H9 (cell line): Measurements from ENCODE around the gene MTFR2. TPM values are rescaled to one million over a fixed set of nuclear protein-coding genes. Genes with fewer than 3 reads are reported as not detected.

Source experiments
- DNase-seq: peaks from one replicate; pipeline ENCODE4 v3.0.0-alpha.2; 2017
- H2AFZ ChIP-seq: one replicate; pipeline ENCODE4 v1.6.1; 2013; ENCODE audit warnings: mild to moderate bottlenecking, low read length, control low read depth, moderate library complexity
- H2AK5ac ChIP-seq: 2 replicates; pipeline ENCODE4 v1.6.1; 2013; ENCODE audit warnings: low read length, control low read depth, mixed read lengths; ENCODE audit not compliant: insufficient read length
- H2BK120ac ChIP-seq: one replicate; pipeline ENCODE4 v1.6.1; 2013; ENCODE audit warnings: low read depth, mild to moderate bottlenecking, low read length, control low read depth, inconsistent platforms; ENCODE audit not compliant: poor library complexity, severe bottlenecking
- H2BK12ac ChIP-seq: 2 replicates; pipeline ENCODE4 v1.6.1; 2013; ENCODE audit warnings: low read length, control low read depth, mixed read lengths, low read depth; ENCODE audit not compliant: insufficient read length
- H2BK15ac ChIP-seq: 2 replicates; pipeline ENCODE4 v1.6.1; 2013; ENCODE audit warnings: low read depth, low read length, control low read depth
- H2BK20ac ChIP-seq: one replicate; pipeline ENCODE4 v1.6.1; 2013; ENCODE audit warnings: low read depth, mild to moderate bottlenecking, low read length, control low read depth, inconsistent platforms; ENCODE audit not compliant: poor library complexity, severe bottlenecking
- H2BK5ac ChIP-seq: 2 replicates; pipeline ENCODE4 v1.6.1; 2013; ENCODE audit warnings: low read length, control low read depth, mixed read lengths; ENCODE audit not compliant: insufficient read length
- H3K14ac ChIP-seq: 2 replicates; pipeline ENCODE4 v1.6.1; 2013; ENCODE audit warnings: low read length, control low read depth; ENCODE audit not compliant: insufficient read depth
- H3K18ac ChIP-seq: 2 replicates; pipeline ENCODE4 v1.6.1; 2013; ENCODE audit warnings: low read depth, mild to moderate bottlenecking, mixed read lengths, low read length, control low read depth; ENCODE audit not compliant: insufficient read length
- H3K23ac ChIP-seq: 2 replicates; pipeline ENCODE4 v1.6.1; 2013; ENCODE audit warnings: low read length, control low read depth, mixed read lengths, low read depth; ENCODE audit not compliant: insufficient read length
- H3K23me2 ChIP-seq: 2 replicates; pipeline ENCODE4 v1.6.1; 2013; ENCODE audit warnings: low read depth, mild to moderate bottlenecking, mixed read lengths, low read length, control low read depth; ENCODE audit not compliant: insufficient read length, poor library complexity, severe bottlenecking
- H3K27ac ChIP-seq: 2 replicates; pipeline ENCODE4 v1.5.1; 2013; ENCODE audit warnings: low read length, control low read depth, mixed read lengths, low read depth; ENCODE audit not compliant: insufficient read length
- H3K27me3 ChIP-seq: 2 replicates; pipeline ENCODE4 v1.6.1; 2013; ENCODE audit warnings: low read length, control low read depth, inconsistent platforms; ENCODE audit not compliant: insufficient read depth
- H3K4ac ChIP-seq: 2 replicates; pipeline ENCODE4 v1.6.1; 2013; ENCODE audit warnings: low read depth, mild to moderate bottlenecking, control low read depth, inconsistent platforms, low read length, moderate library complexity
- H3K4me1 ChIP-seq: 2 replicates; pipeline ENCODE4 v1.6.1; 2013; ENCODE audit warnings: low read length, control low read depth, inconsistent platforms; ENCODE audit not compliant: insufficient read depth
- H3K4me2 ChIP-seq: 2 replicates; pipeline ENCODE4 v1.6.1; 2013; ENCODE audit warnings: low read length, control low read depth, mixed read lengths; ENCODE audit not compliant: insufficient read length, insufficient read depth
- H3K56ac ChIP-seq: 2 replicates; pipeline ENCODE4 v1.6.1; 2013; ENCODE audit warnings: low read depth, mild to moderate bottlenecking, mixed read lengths, low read length, control low read depth; ENCODE audit not compliant: insufficient read length
- H3K79me1 ChIP-seq: 2 replicates; pipeline ENCODE4 v1.6.1; 2013; ENCODE audit warnings: low read depth, mild to moderate bottlenecking, moderate library complexity, low read length, control low read depth, inconsistent platforms; ENCODE audit not compliant: insufficient read depth, poor library complexity, severe bottlenecking
- H3K79me2 ChIP-seq: 2 replicates; pipeline ENCODE4 v1.6.1; 2013; ENCODE audit warnings: low read length, control low read depth, inconsistent platforms; ENCODE audit not compliant: insufficient read depth
- H3K9ac ChIP-seq: 2 replicates; pipeline ENCODE4 v1.6.1; 2013; ENCODE audit warnings: low read length, control low read depth, mixed read lengths; ENCODE audit not compliant: insufficient read length; ENCODE audit errors: extremely low read depth
- H3K9me3 ChIP-seq: one replicate; pipeline ENCODE4 v1.6.1; 2013; ENCODE audit warnings: low read depth, low read length, inconsistent platforms; ENCODE audit not compliant: control insufficient read depth
- H3T11ph ChIP-seq: one replicate; pipeline ENCODE4 v1.6.1; 2013; ENCODE audit warnings: mild to moderate bottlenecking, low read length, control low read depth, inconsistent platforms
- H4K20me1 ChIP-seq: one replicate; pipeline ENCODE4 v1.6.1; 2013; ENCODE audit not compliant: control insufficient read depth, insufficient read length, insufficient read depth
- H4K5ac ChIP-seq: 2 replicates; pipeline ENCODE4 v1.6.1; 2013; ENCODE audit warnings: low read depth, mild to moderate bottlenecking, mixed read lengths, low read length, control low read depth; ENCODE audit not compliant: insufficient read length
- H4K8ac ChIP-seq: replicated peaks from 2 replicates; pipeline ENCODE4 v1.6.1; 2013; ENCODE audit warnings: low read length, control low read depth, mixed read lengths, low read depth; ENCODE audit not compliant: insufficient read length
- H4K91ac ChIP-seq: 2 replicates; pipeline ENCODE4 v1.6.1; 2013; ENCODE audit warnings: low read depth, mild to moderate bottlenecking, moderate library complexity, mixed read lengths, low read length, control low read depth; ENCODE audit not compliant: insufficient read length
- H3K27ac Mint-ChIP-seq, 3 experiments: 2 replicates in 2 of 3; 3 replicates in 1 of 3; pipeline ENCODE4 v1.8.0; 2020 to 2021; ENCODE audit warnings: mixed read lengths in 3 of 3, mild to moderate bottlenecking in 1 of 3, moderate library complexity in 1 of 3
- H3K27me3 Mint-ChIP-seq: 2 replicates; pipeline ENCODE4 v1.8.0; 2021; ENCODE audit warnings: low read depth, mild to moderate bottlenecking, moderate library complexity, mixed read lengths
- H3K36me3 Mint-ChIP-seq, 3 experiments: 2 replicates in 2 of 3; 3 replicates in 1 of 3; pipeline ENCODE4 v1.8.0; 2020 to 2021; ENCODE audit warnings: low read depth in 3 of 3, mixed read lengths in 3 of 3; ENCODE audit not compliant: insufficient read depth in 1 of 3
- H3K4me1 Mint-ChIP-seq, 2 experiments: 2 replicates each; pipeline ENCODE4 v1.8.0; 2020; ENCODE audit warnings: mixed read lengths in 2 of 2
- H3K4me3 Mint-ChIP-seq, 2 experiments: 2 replicates in 1 of 2; 3 replicates in 1 of 2; pipeline ENCODE4 v1.8.0; 2020 to 2021; ENCODE audit warnings: mild to moderate bottlenecking in 2 of 2, mixed read lengths in 2 of 2, moderate library complexity in 1 of 2
- H3K9me3 Mint-ChIP-seq, 2 experiments: 2 replicates in 1 of 2; 3 replicates in 1 of 2; pipeline ENCODE4 v1.8.0; 2020; ENCODE audit warnings: mild to moderate bottlenecking in 2 of 2, mixed read lengths in 2 of 2, moderate library complexity in 1 of 2
- CTCF ChIP-seq: fragments of 200-600 bp; sonication (generic); conservative IDR thresholded peaks from 3 replicates; pipeline ENCODE4 v1.8.0; 2021; ENCODE audit warnings: antibody characterized with exemption, mild to moderate bottlenecking
- WGBS: extraction: QIAGEN DNeasy Blood & Tissue Kit; methylation state at CpG from one replicate; pipeline ENCODE4 v1.1.7; 2013; ENCODE audit warnings: missing lambda C conversion rate, low lambda C conversion rate, mixed read lengths; ENCODE audit not compliant: insufficient read length; ENCODE audit errors: extremely low coverage; 5-methylcytosine and 5-hydroxymethylcytosine counted together
- total RNA-seq: library from RNA; stranded (reverse); gene quantifications from 2 replicates; pipeline ENCODE4 v1.2.1, GENCODE V29; 2021

Gene MTFR2
- total RNA-seq, 1 experiment from 2014 or later, result 11.8 TPM

DNA sequence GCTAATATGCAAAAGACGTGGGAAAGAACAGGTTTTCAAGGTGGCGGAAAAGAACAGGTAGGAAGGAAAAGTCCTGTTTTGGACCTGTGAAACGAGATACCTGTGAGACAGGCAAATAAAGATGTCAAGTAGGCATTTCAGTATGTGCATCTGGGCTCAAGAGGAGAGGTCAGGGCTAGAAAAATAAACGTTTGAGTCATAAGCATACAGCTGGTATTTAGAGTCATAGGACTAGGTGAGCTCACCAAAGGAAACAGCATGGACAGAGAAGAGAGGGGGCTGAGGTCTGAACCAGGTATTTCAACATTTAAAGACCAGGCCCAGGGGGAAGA is 14.9 kb downstream of the MTFR2 start:
- H3K36me3 Mint-ChIP-seq, result peaks cover 0 to 39% (median 27%) of the 10 kb centered on the region in 3 experiments; a peak in 5 of 7 replicates
- Histone ChIP-seq H2BK20ac (no peak overlapping the region), H3K9me3 (no peaks in the 10 kb centered on the region), H2BK15ac (no peak overlapping the region), H3K27ac (no peak overlapping the region), H4K20me1 (no peaks in the 10 kb centered on the region), H3K79me2 (no peaks in the 10 kb centered on the region), H3K27me3 (no peaks in the 10 kb centered on the region), H3K14ac (no peak overlapping the region), H2BK5ac (no peak overlapping the region), H3K4me2 (no peak overlapping the region), H4K8ac (no peak overlapping the region), H2BK12ac (no peak overlapping the region), H2AK5ac (no peak overlapping the region), H3K4me1 (no peaks in the 10 kb centered on the region), H3K23ac (no peak overlapping the region), H2BK120ac (no peak overlapping the region), H3T11ph (no peak overlapping the region), H4K91ac (no peak overlapping the region), H3K18ac (no peak overlapping the region), H3K9ac (no peak overlapping the region), H2AFZ (no peak overlapping the region), H3K23me2 (no peaks in the 10 kb centered on the region), H3K79me1 (no peaks in the 10 kb centered on the region), H4K5ac (no peak overlapping the region), H3K56ac (no peak overlapping the region), H3K4ac (no peak overlapping the region)
- no CpG with 5 or more reads among the region's 4 CpGs for WGBS
- H3K27me3 Mint-ChIP-seq, result no peaks in the 10 kb centered on the region
- H3K4me3 Mint-ChIP-seq, result no peak overlapping the region
- H3K9me3 Mint-ChIP-seq, result no peaks in the 10 kb centered on the region
- DNase-seq, result no peak
- no peak overlapping the region for H3K27ac Mint-ChIP-seq
- peaks cover 0 to 3% of the 10 kb centered on the region in 2 experiments; a peak in 1 of 4 replicates for H3K4me1 Mint-ChIP-seq
- no peak for TF ChIP-seq CTCF
